HEK293 (cell line): Measurements from ENCODE around the gene CCDC71L.

Source experiments
- CTCF ChIA-PET: fragments of 350-600 bp; formaldehyde crosslinking; extraction: SDS; loops from one replicate; lab custom pipeline; 2021; ENCODE audit warnings: antibody characterized with exemption; lab: Yijun Ruan, JAX
- POLR2A ChIA-PET: fragments of 300-600 bp; formaldehyde crosslinking; extraction: SDS; loops from one replicate; lab custom pipeline; 2020; ENCODE audit warnings: antibody characterized with exemption, inconsistent platforms; lab: Yijun Ruan, JAX
- H3K27ac ChIP-seq: fragments of 200-500 bp; sonication (Bioruptor generic); 2 replicates; pipeline ENCODE4 v1.5.1; 2014; ENCODE audit warnings: low read depth, low read length, control low read depth, inconsistent platforms; ENCODE audit errors: extremely low read depth
- H3K36me3 ChIP-seq, 2 experiments: fragments of 200-500 bp in 1 of 2; sonication (Bioruptor generic) in 1 of 2; 1 replicate in 1 of 2; 2 replicates in 1 of 2; pipeline ENCODE4 v1.5.1; 2014 to 2017; ENCODE audit warnings: inconsistent platforms in 2 of 2, low read length in 2 of 2; ENCODE audit not compliant: control insufficient read depth in 2 of 2, insufficient read depth in 1 of 2
- H3K4me1 ChIP-seq: fragments of 200-500 bp; sonication (Bioruptor generic); 2 replicates; pipeline ENCODE4 v1.5.1; 2014; ENCODE audit warnings: mild to moderate bottlenecking, low read length, inconsistent platforms; ENCODE audit not compliant: control insufficient read depth, insufficient read depth
- H3K4me3 ChIP-seq: 2 replicates; pipeline ENCODE4 v1.5.1; 2011; ENCODE audit warnings: low read depth, mild to moderate bottlenecking, control low read depth, low read length, moderate library complexity
- H3K9me3 ChIP-seq: fragments of 200-500 bp; sonication (Bioruptor generic); 2 replicates; pipeline ENCODE4 v1.5.1; 2014; ENCODE audit warnings: low read depth, low read length, inconsistent platforms; ENCODE audit not compliant: control insufficient read depth, insufficient read depth
- GLI2 ChIP-seq: fragments of 450-650 bp; formaldehyde crosslinking; IDR thresholded peaks from 2 replicates; pipeline ENCODE4; 2017; ENCODE audit warnings: missing biosample characterization, missing genetic modification characterization, low read depth, borderline replicate concordance
- KLF1 ChIP-seq: fragments of 450-650 bp; formaldehyde crosslinking; IDR thresholded peaks from 2 replicates; pipeline ENCODE4 v1.5.1; 2016; ENCODE audit warnings: missing biosample characterization, missing genetic modification characterization
- KLF17 ChIP-seq: fragments of 450-650 bp; formaldehyde crosslinking; IDR thresholded peaks from 2 replicates; pipeline ENCODE4 v1.5.1; 2016; ENCODE audit warnings: missing biosample characterization, missing genetic modification characterization
- KLF8 ChIP-seq: fragments of 450-650 bp; formaldehyde crosslinking; IDR thresholded peaks from 2 replicates; pipeline ENCODE4 v1.5.1; 2016; ENCODE audit warnings: missing biosample characterization, missing genetic modification characterization
- PRDM6 ChIP-seq: fragments of 450-650 bp; formaldehyde crosslinking; IDR thresholded peaks from 2 replicates; pipeline ENCODE4 v1.5.1; 2017; ENCODE audit warnings: missing biosample characterization, missing genetic modification characterization
- TCF7L2 ChIP-seq: IDR thresholded peaks from 2 replicates; pipeline ENCODE4 v1.6.1; 2011; ENCODE audit warnings: low read depth, mild to moderate bottlenecking, inconsistent platforms, low read length, moderate library complexity, borderline replicate concordance
- TRIM28 ChIP-seq: IDR thresholded peaks from 2 replicates; pipeline ENCODE4 v1.6.1; 2011; ENCODE audit warnings: low read length, control low read depth, borderline replicate concordance
- ZBTB10 ChIP-seq: fragments of 450-650 bp; formaldehyde crosslinking; IDR thresholded peaks from 2 replicates; pipeline ENCODE4 v1.5.1; 2016; ENCODE audit warnings: missing biosample characterization, missing genetic modification characterization
- ZBTB17 ChIP-seq: fragments of 450-650 bp; formaldehyde crosslinking; IDR thresholded peaks from 2 replicates; pipeline ENCODE4 v1.5.1; 2016; ENCODE audit warnings: missing biosample characterization, missing genetic modification characterization
- ZFP41 ChIP-seq: fragments of 450-650 bp; formaldehyde crosslinking; IDR thresholded peaks from 2 replicates; pipeline ENCODE4 v1.5.1; 2016; ENCODE audit warnings: missing biosample characterization, missing genetic modification characterization, borderline replicate concordance
- ZNF157 ChIP-seq: fragments of 450-650 bp; formaldehyde crosslinking; IDR thresholded peaks from 2 replicates; pipeline ENCODE4 v1.5.1; 2016; ENCODE audit warnings: missing biosample characterization, missing genetic modification characterization
- ZNF175 ChIP-seq: fragments of 450-650 bp; formaldehyde crosslinking; IDR thresholded peaks from 2 replicates; pipeline ENCODE4 v1.5.1; 2016; ENCODE audit warnings: missing biosample characterization, missing genetic modification characterization
- ZNF221 ChIP-seq: fragments of 450-650 bp; formaldehyde crosslinking; IDR thresholded peaks from 2 replicates; pipeline ENCODE4 v1.5.1; 2017; ENCODE audit warnings: missing biosample characterization, missing genetic modification characterization, borderline replicate concordance
- ZNF248 ChIP-seq: fragments of 450-650 bp; formaldehyde crosslinking; IDR thresholded peaks from 2 replicates; pipeline ENCODE4 v1.5.1; 2017; ENCODE audit warnings: missing biosample characterization, missing genetic modification characterization
- ZNF266 ChIP-seq: fragments of 450-650 bp; formaldehyde crosslinking; IDR thresholded peaks from 2 replicates; pipeline ENCODE4 v1.5.1; 2016; ENCODE audit warnings: missing biosample characterization, missing genetic modification characterization, low read depth
- ZNF274 ChIP-seq, 2 experiments: fragments of 200-500 bp in 1 of 2; fragments of 450-650 bp in 1 of 2; sonication (Bioruptor generic) in 1 of 2; formaldehyde crosslinking in 1 of 2; IDR thresholded peaks; 2 replicates each; pipeline versions ENCODE4 v1.5.1 to v1.6.1; 2014 to 2016; ENCODE audit warnings: borderline replicate concordance in 1 of 2, inconsistent platforms in 1 of 2, low read length in 1 of 2, missing biosample characterization in 1 of 2, missing genetic modification characterization in 1 of 2
- ZNF311 ChIP-seq: fragments of 450-650 bp; formaldehyde crosslinking; IDR thresholded peaks from 2 replicates; pipeline ENCODE4 v1.5.1; 2017; ENCODE audit warnings: missing biosample characterization, missing genetic modification characterization, borderline replicate concordance
- ZNF394 ChIP-seq: fragments of 450-650 bp; formaldehyde crosslinking; IDR thresholded peaks from 2 replicates; pipeline ENCODE4 v1.5.1; 2016; ENCODE audit warnings: missing biosample characterization, missing genetic modification characterization, mild to moderate bottlenecking, moderate library complexity, borderline replicate concordance
- ZNF521 ChIP-seq: fragments of 450-650 bp; formaldehyde crosslinking; IDR thresholded peaks from 2 replicates; pipeline ENCODE4 v1.5.1; 2017; ENCODE audit warnings: missing biosample characterization, mild to moderate bottlenecking, missing genetic modification characterization
- ZNF548 ChIP-seq: fragments of 450-650 bp; formaldehyde crosslinking; IDR thresholded peaks from 2 replicates; pipeline ENCODE4 v1.5.1; 2016; ENCODE audit warnings: missing biosample characterization, missing genetic modification characterization
- ZNF571 ChIP-seq: fragments of 450-650 bp; formaldehyde crosslinking; IDR thresholded peaks from 2 replicates; pipeline ENCODE4 v1.5.0; 2017; ENCODE audit warnings: missing biosample characterization, missing genetic modification characterization
- ZNF626 ChIP-seq: fragments of 450-650 bp; sonication (Bioruptor Pico); formaldehyde crosslinking; IDR thresholded peaks from 2 replicates; pipeline ENCODE4 v1.5.1; 2018; ENCODE audit warnings: missing biosample characterization, missing genetic modification characterization, inconsistent platforms
- ZNF658 ChIP-seq: fragments of 450-650 bp; formaldehyde crosslinking; IDR thresholded peaks from 2 replicates; pipeline ENCODE4; 2016; ENCODE audit warnings: missing biosample characterization, missing genetic modification characterization
- ZNF670 ChIP-seq: fragments of 450-650 bp; formaldehyde crosslinking; IDR thresholded peaks from 2 replicates; pipeline ENCODE4 v1.5.1; 2016; ENCODE audit warnings: missing biosample characterization, missing genetic modification characterization, low read depth
- ZNF747 ChIP-seq: fragments of 450-650 bp; formaldehyde crosslinking; IDR thresholded peaks from 2 replicates; pipeline ENCODE4 v1.5.1; 2016; ENCODE audit warnings: missing biosample characterization, missing genetic modification characterization
- ZSCAN18 ChIP-seq: fragments of 450-650 bp; formaldehyde crosslinking; IDR thresholded peaks from 2 replicates; pipeline ENCODE4 v1.5.1; 2016; ENCODE audit warnings: missing biosample characterization, missing genetic modification characterization
- ZSCAN4 ChIP-seq: fragments of 450-650 bp; formaldehyde crosslinking; IDR thresholded peaks from 2 replicates; pipeline ENCODE4 v1.5.1; 2017; ENCODE audit warnings: missing biosample characterization, missing genetic modification characterization
- ZXDB ChIP-seq: fragments of 450-650 bp; formaldehyde crosslinking; IDR thresholded peaks from 2 replicates; pipeline ENCODE4 v1.5.1; 2016; ENCODE audit warnings: missing biosample characterization, missing genetic modification characterization

Gene CCDC71L

GRCh38 chr7:106623853-106624252, 37.1 kb downstream of the CCDC71L start:
- POLR2A ChIA-PET: no interaction called here
- Histone ChIP-seq H3K36me3 (no peaks in the 10 kb centered on the region), H3K27ac (no peak overlapping the region), H3K4me1 (no peaks in the 10 kb centered on the region), H3K9me3 (no peaks in the 10 kb centered on the region), H3K4me3 (no peak overlapping the region)
- CTCF ChIA-PET: interaction anchor here (0.6 kb wide), 1 partner anchor 450 kb away, joined by 3 read pairs; no protein-coding TSS in a partner anchor
- TF ChIP-seq ZNF747 (tag by site-specific recombination) (no peak), ZNF221 (tag by site-specific recombination) (no peak), ZNF157 (tag by site-specific recombination) (no peak), TCF7L2 (no peak), ZBTB17 (tag by site-specific recombination) (no peak), ZSCAN4 (tag by site-specific recombination) (no peak), ZXDB (tag by site-specific recombination) (no peak), ZNF394 (tag by site-specific recombination) (no peak), ZNF274 (IDR thresholded peaks at IDR 0.05; ENCODE audit: low read length) (no peak), ZNF274 (tag by site-specific recombination; IDR thresholded peaks at IDR 0.05; ENCODE audit: borderline replicate concordance) (no peak), ZNF658 (tag by site-specific recombination) (no peak), ZNF571 (tag by site-specific recombination) (no peak), KLF1 (tag by site-specific recombination) (no peak), ZNF311 (tag by site-specific recombination) (no peak)

GRCh38 chr7:106623315-106623660, 37.7 kb downstream of the CCDC71L start:
- no peaks in the 10 kb centered on the region for H3K4me1 ChIP-seq
- H3K9me3 ChIP-seq: no peaks in the 10 kb centered on the region
- POLR2A ChIA-PET: no interaction called here
- CTCF ChIA-PET: interaction anchor here (0.6 to 1.0 kb wide), 3 partner anchors 36 to 450 kb away, joined by 3 read pairs; no protein-coding TSS in a partner anchor
- H3K27ac ChIP-seq: no peak overlapping the region
- no peak overlapping the region for H3K4me3 ChIP-seq
- no peaks in the 10 kb centered on the region for H3K36me3 ChIP-seq
- TF ChIP-seq ZNF626 (tag by site-specific recombination): no peak
- no peak for TF ChIP-seq GLI2 (tag by site-specific recombination)
- no peak for TF ChIP-seq ZBTB10 (tag by site-specific recombination)
- TF ChIP-seq ZNF266 (tag by site-specific recombination): no peak
- TF ChIP-seq ZFP41 (tag by site-specific recombination): no peak
- no peak for TF ChIP-seq ZNF571 (tag by site-specific recombination)
- TF ChIP-seq ZNF548 (tag by site-specific recombination): no peak
- TF ChIP-seq ZNF274 (IDR thresholded peaks at IDR 0.05; ENCODE audit: low read length): no peak
- TF ChIP-seq ZNF274 (tag by site-specific recombination; IDR thresholded peaks at IDR 0.05; ENCODE audit: borderline replicate concordance): no peak
- TF ChIP-seq ZNF521: no peak
- TF ChIP-seq ZNF670 (tag by site-specific recombination): no peak
- no peak for TF ChIP-seq ZNF175 (tag by site-specific recombination)
- no peak for TF ChIP-seq ZNF248 (tag by site-specific recombination)
- no peak for TF ChIP-seq PRDM6 (tag by site-specific recombination)
- TF ChIP-seq KLF17 (tag by site-specific recombination): no peak
- no peak for TF ChIP-seq TRIM28
- TF ChIP-seq KLF8 (tag by site-specific recombination): no peak
- no peak for TF ChIP-seq ZSCAN18 (tag by site-specific recombination)
